Dermis microvascular lymphatic vessel endothelial cell (primary cell): ENCODE data around the gene CDC42EP4. TPM values are rescaled to one million over a fixed set of nuclear protein-coding genes. Genes with fewer than 3 reads are reported as not detected.

Experiments
- DNase-seq, 2 donors: peaks; one replicate each; pipeline versions ENCODE4 v3.0.0 to v3.0.0-alpha.2; 2010; ENCODE audit warnings: low read depth in 2 of 2
- total RNA-seq: library from RNA; depleted of rRNA; stranded (reverse); fragments of >200 nt; gene quantifications from 2 replicates; pipeline ENCODE4 v1.2.1, GENCODE V29; 2014

CDC42EP4 gene
- 5.9 and 7.2 TPM in 2 replicates for total RNA-seq

DNA sequence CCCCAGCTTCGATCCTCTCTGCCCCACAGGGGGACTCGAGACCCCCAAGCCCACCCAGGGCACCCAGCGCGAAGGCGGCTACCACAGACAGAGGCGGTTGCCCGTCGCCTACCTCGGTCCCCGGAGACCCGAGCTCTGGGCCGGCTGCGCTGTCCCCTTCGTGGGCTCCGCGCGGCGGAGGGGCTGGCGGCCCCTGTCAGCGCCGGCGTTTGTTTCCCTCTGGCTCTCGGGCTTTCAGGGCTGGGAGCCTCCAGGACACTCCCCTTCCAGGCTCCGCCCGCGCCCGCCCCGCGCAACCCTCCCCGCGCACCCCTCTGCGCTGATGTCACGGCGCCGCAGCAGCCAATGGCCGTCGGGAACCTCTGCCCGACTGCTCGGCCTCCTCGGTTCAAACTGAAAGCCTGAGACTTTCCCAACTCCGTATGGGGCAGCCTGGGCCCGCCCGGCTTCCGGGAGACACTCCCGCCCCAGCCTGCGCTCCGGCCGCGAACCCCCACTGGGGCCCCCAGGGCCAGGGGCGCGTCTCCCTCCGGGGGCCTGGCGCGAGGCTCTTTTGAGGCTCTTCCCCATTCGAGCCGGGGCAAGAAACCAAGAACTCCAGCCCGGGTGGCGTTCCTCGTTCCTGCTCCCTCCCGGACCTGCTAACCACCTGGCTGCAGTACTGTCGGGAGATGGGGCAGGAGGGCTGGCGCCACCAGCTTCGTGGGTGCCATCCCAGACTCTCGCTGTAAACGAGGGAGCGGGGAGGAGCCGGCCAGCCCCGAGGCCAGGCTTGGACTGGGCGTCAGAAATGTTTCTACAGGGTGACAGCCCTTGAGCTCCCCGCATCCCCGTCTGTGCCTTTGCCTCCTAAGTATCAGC, at the start of gene CDC42EP4:
Gene CDC42EP4 (minus strand): TSS at position 221 of the 861 bp plus-strand sequence. CDS start 25,501 bp downstream, outside the sequence.
- peak; percentile 71 to 94 for DNase-seq

GRCh38 chr17:73360961-73361761, 49.4 kb upstream of the CDC42EP4 start:
- DNase-seq = no peak

DNA sequence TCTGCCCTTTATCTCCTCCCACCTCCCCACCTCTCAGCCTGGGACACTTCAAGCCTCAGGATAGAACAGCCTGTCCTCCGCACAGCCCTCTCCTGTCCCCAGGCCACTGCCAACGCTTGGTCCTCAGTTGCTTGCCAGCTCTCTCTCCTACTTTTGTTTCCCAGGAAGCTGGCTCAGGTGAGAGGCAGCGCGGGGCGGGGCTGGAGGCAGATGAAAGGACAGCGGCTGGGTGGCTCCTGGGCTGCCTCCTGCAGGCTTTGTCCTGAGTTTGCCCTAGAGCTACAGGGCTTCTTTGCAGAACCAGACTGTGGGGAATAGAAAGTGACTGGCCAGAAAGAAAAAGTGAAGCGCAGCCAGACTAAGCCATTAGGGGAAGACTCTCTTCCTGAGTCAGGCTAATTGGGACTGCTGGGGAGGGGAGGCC, 48.2 kb upstream of the CDC42EP4 start:
- DNase-seq = no peak

DNA sequence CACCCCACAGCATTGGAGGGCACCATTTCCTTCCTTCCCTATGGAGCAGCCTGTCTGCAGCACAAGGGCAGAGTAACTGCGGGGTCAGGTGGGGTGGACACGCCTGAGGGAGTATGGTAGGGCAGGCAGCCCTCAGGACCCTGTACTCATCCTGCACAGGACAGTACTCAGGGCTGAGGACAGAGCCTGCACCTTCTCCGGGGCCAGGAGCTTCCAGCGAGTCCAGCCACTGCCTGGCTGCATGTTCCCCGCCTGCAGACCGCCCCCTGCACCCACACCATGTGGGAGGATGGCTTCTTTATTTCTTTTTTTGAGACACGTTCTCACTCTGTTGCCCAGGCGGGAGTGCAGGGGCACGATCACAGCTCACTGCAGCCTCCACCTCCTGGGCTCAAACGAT, 47.6 kb upstream of the CDC42EP4 start:
- DNase-seq = no peak

DNA sequence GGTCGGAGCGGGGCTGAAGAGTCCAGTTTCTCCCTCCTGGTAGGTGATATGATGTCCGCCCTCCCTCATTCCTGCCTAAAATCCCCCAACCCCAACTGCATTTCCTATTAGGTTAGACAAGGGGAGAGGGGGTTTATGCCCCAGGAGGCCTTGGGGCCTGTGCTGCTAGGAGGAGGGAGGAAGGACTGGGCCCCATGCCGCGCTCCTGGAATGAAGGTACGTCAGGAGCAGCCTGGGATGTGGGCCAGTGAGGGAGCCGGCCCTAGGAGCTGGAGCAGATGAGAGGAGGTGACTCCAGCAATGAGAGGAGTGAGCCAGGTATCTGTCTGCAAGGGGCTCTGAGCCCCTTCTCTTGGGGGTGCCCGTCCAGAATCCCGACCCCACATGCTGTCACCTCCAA, 46.9 kb upstream of the CDC42EP4 start:
- DNase-seq = no peak

DNA sequence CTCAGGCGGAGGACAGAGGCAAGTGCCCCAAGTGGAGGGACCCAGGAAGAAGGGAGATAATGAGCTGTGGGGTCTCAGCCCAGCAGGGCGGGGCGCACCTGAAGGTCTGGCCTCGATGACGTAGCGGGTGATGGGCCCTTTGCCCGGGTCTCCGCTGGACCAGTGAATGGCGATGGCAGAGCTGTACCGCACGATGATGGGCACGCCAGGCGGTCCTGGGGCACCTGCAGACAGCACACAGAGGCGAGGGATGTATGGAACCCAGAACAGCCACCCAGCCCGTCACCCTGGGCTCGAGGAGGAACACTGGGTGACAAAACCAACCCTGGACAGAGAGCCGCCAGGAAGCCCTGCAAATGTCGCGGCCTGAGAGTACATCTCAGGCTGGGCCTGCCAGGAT, 46.2 kb upstream of the CDC42EP4 start:
- no peak for DNase-seq

DNA sequence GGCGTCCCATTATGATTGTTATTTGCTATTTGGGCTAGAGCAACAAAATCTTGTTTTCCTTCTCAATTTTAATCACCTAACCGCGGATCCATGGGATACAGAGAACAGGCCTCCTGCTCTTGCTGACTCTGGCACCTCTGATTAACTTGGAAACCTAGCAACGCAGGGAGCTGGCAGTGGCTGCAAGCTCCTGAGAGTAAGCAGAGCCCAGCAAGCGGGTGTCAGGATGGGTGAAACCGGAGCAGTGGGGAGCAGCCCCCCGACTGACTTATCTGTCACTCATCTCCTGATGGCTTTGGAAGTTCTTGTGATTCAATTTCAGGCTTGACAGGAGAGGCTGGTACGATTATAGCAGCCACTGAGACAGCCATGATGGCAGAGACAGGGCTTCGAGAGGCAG, 45.5 kb upstream of the CDC42EP4 start:
- DNase-seq = no peak

DNA sequence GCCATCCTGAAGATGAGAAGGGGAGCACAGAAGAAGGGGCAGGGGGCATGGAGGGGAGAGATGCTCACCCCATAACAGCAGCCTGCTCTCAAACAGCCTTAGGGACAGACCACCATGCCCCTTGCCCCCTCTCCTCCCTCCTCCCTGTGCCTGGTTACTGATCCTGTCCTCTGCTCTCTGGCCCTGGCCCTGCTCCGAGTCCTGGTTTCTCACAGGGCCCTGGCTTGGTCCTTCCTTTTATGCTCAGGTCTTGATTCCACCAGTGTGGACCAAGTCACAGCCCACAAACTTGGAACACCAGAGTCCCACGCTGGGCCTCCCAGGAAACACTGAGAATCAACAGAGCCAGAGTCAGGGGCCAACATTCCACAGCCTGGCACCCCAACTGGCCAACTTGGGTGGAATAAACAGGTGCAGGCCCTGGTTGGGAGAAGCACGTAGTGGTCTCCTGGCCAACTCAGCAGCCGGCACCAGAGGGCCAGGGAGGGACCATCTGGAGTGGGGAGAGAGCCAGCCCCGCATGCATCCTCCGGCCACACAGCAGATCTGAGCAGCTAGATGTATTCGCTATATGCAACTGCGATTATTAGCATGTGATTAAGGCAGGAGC, 44.9 kb upstream of the CDC42EP4 start:
- DNase-seq = no peak

DNA sequence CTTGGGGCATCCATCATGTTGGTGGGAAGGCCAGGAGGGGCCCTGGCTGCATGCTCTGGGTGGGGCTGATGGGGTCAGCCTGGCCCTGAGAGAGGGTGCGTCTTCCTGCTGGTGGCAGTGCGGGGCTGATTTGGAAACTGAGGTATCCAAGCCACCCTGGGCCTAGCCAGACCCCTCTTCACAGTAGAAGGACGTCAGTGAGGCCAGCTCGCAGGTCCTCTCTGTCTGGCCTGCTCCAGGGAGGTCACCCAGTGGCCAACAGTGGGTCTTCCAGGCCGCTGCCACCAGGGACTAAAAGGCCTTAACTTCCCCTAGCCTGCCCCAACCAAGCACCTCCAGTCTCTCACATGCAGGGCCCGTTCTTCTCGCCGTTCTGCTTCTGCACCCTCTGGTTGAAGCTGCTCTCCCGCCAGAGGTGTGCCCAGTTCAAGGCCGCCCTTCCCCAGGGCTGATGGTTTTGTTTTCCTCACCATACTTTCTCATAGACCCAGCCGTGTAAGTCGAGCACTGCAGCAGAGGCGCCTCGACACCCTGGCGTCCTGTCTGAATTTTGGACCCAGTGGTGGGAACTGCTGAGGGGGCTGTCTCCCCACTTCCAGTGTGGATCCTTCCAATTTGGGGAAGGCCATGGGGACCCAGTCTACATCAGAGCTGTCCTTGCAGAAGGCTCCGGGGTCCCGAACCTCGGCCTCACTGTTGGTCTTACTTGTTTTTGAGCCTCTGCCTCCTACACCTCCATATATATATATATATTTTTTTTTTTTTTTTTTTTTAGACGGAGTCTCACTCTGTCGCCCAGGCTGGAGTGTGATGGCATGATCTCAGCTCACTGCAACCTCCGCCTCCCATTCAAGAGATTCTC, 42.9 kb upstream of the CDC42EP4 start:
- DNase-seq = no peak

GRCh38 chr17:73352261-73352660, 40.5 kb upstream of the CDC42EP4 start:
- no peak for DNase-seq

GRCh38 chr17:73351764-73352163, 40.0 kb upstream of the CDC42EP4 start:
- DNase-seq = no peak

DNA sequence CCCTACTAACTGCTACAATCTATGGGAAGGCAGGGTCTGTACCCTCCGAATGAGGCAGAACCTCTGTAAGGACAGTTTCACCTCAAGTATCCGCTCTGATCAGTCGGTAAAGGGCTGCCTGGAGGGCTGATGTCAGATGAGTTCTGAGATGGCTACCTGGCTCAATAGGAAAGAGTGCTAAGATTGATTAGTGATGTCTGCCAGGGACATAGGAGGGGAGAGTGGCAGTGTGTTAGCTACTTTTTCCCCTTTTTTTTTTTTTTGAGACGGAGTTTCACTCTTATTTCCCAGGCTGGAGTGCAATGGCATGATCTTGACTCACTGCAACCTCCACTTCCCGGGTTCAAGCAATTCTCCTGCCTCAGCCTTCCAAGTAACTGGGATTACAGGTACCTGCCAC, 39.1 kb upstream of the CDC42EP4 start:
- no peak for DNase-seq

DNA sequence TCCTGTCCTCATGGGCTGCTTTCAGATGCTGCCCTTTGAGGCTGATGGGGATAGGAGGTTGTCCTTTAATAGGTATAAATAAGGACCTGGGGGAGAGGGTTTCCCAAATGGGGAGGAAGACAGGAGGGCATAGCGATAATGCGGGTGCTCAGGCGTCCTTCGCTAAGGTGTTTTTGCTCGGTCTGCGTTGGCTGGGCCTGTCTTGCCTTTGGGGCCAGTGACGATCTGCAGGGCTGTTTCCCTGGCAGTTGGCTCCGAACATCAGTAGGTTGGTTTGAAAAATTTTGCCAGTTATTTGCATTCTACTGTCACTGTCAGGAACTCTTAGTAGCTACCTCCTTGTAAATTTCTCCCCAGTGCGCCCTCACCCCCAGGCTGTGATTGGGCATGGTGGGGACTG, 37.8 kb upstream of the CDC42EP4 start:
- DNase-seq = no peak

GRCh38 chr17:73349138-73349537, 37.3 kb upstream of the CDC42EP4 start:
- DNase-seq = no peak

DNA sequence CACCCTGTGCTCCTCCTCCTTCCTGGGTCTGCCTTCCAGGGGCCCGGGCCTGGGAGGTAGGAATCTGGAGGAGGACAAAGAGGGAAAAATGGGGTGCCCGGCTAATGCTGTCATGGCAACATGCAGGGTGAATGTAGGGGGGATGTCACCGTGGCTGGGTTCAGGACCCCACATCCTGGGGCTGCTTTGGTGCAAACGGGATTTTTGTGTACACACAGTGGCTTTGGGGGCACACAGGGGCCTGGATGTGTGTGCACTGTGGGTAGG, 37.0 kb upstream of the CDC42EP4 start:
- no peak for DNase-seq

- DNase-seq = no peak
Observed at GRCh38 chr17:73348018-73348828, 36.4 kb upstream of the CDC42EP4 start.

DNA sequence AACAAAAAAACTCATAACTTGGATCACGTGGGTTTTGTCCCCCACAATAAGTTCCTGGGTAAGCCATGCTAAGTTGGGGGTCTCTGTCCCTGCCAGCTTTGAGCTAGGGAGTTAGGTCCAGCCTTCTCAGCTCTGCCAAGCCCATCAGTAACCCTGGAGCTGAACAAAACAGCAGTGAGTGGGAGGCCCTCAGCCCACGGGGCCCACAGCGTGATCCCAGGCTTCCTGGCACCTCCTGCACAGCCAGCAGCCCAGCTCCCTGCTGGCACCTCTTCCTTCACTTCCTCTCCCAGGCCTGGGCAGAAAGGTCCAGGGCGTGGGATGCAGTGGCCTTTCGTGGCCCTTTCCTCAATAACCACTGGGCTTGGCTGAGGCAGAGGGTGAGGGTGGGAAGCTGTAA, 35.5 kb upstream of the CDC42EP4 start:
- peak in 1 of 2 donors; percentile 27 for DNase-seq

DNA sequence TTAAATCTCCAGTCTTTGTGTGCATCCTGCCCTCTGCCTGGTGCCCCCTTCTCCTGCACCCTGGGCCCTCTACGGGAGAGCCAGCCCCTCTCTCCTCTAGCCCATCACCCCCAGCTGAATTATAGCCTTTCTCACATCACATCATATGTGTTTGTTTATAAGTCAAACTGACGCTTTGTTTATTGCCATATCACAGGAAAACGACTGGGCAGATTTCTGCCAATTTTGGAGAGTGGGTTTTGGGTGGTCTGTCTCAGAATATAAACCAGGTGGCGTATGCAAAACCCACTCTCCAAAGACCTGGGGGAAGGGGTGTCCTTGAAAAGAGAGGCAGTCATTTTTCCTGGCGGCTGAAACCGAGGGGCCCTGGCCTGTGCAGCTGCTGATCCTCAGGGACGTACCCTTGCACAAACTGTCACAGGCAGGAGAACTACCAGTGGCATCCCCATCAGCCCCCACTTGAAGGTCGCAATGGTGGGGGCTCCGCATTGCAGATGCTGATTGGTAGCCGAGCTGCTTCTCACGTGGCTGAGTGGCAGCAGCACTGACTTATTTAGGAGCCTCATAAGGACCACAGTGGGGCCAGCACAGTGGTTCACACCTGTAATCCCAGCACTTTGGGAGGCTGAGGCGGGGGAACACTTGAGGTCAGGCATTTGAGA, 34.8 kb upstream of the CDC42EP4 start:
- DNase-seq = no peak

GRCh38 chr17:73343739-73344454, 32.1 kb upstream of the CDC42EP4 start:
- DNase-seq = no peak
